GM12878 (cell line): ENCODE results near the gene ZNF280C. TPM values are rescaled to one million over a fixed set of nuclear protein-coding genes. Genes with fewer than 3 reads are reported as not detected.
"Not testable (repeated sequence)": the region's sequence is repeated elsewhere in the genome, so short reads cannot be mapped to it uniquely, and the experiment has no call there.

Experiments
- ATAC-seq: fragments of 200-7000 bp; cut with Tn5 transposase; 3 replicates; pipeline ENCODE4 v1.9.1; 2020; ENCODE audit warnings: mild to moderate bottlenecking, moderate library complexity
- BruUV-seq: library from RNA; stranded (reverse); fragments of 400-500 nt; replicated peaks from 2 replicates; lab custom pipeline; 2021; lab: Mats Ljungman, UMichigan
- CTCF ChIA-PET: fragments of 300-600 bp; sonication (Branson Sonifier 250); formaldehyde crosslinking; extraction: SDS; loops from one replicate; lab custom pipeline; 2021; ENCODE audit warnings: inconsistent platforms; lab: Yijun Ruan, JAX
- POLR2A ChIA-PET: fragments of 350-600 bp; formaldehyde crosslinking; extraction: SDS; loops from one replicate; lab custom pipeline; 2021; ENCODE audit warnings: inconsistent platforms; lab: Charles Lee
- RAD21 ChIA-PET: fragments of 300-600 bp; sonication (Branson Sonifier 250); formaldehyde crosslinking; loops from one replicate; lab custom pipeline; 2023; ENCODE audit warnings: antibody characterized with exemption; ENCODE audit not compliant: unreplicated experiment; lab: Charles Lee
- SMC1A ChIA-PET: fragments of 300-600 bp; sonication (Branson Sonifier 250); formaldehyde crosslinking; loops from one replicate; lab custom pipeline; 2023; ENCODE audit not compliant: unreplicated experiment, uncharacterized antibody; lab: Charles Lee
- DNase-seq: peaks from one replicate; pipeline ENCODE4 v3.0.0-alpha.2; 2011; ENCODE audit warnings: low read depth, low spot score
- FAIRE-seq: peaks from 3 replicates; lab custom pipeline; 2011; peaks lifted over from hg19 to GRCh38; lab: Jason Lieb, UNC
- H2AFZ ChIP-seq: 2 replicates; pipeline ENCODE4 v1.6.0; 2011; ENCODE audit warnings: low read depth, low read length, control low read depth; ENCODE audit not compliant: control insufficient read depth
- H3K27ac ChIP-seq: 2 replicates; pipeline ENCODE4 v1.5.1; 2011; ENCODE audit warnings: control low read depth; ENCODE audit not compliant: control insufficient read depth, insufficient read depth
- H3K27me3 ChIP-seq, 2 experiments: replicated peaks in 1 of 2; 2 replicates each; pipeline versions ENCODE4 v1.6.0 to v1.6.1; 2011; ENCODE audit warnings: low read length in 1 of 2; ENCODE audit not compliant: control insufficient read depth in 2 of 2, insufficient read depth in 2 of 2
- H3K36me3 ChIP-seq, 2 experiments: 2 replicates each; pipeline ENCODE4 v1.5.1; 2011; ENCODE audit warnings: low read length in 1 of 2; ENCODE audit not compliant: control insufficient read depth in 2 of 2, insufficient read depth in 2 of 2
- H3K4me1 ChIP-seq: 2 replicates; pipeline ENCODE4 v1.6.1; 2011; ENCODE audit warnings: mild to moderate bottlenecking, low read length, moderate library complexity, mixed read lengths; ENCODE audit not compliant: control insufficient read depth, insufficient read depth
- H3K4me2 ChIP-seq: 2 replicates; pipeline ENCODE4 v1.6.0; 2011; ENCODE audit warnings: control low read depth; ENCODE audit not compliant: control insufficient read depth, insufficient read depth
- H3K4me3 ChIP-seq: fragments of 200-600 bp; sonication (generic); 2 replicates; pipeline ENCODE4 v1.5.1; 2016
- H3K79me2 ChIP-seq: 2 replicates; pipeline ENCODE4 v1.6.0; 2011; ENCODE audit warnings: low read length; ENCODE audit not compliant: control insufficient read depth, insufficient read depth
- H3K9ac ChIP-seq: 2 replicates; pipeline ENCODE4 v1.8.0; 2011; ENCODE audit warnings: low read length, control low read depth, mixed read lengths; ENCODE audit not compliant: control insufficient read depth, insufficient read depth
- H3K9me3 ChIP-seq: replicated peaks from 3 replicates; pipeline ENCODE4 v1.5.1; 2011; ENCODE audit warnings: mild to moderate bottlenecking, low read length; ENCODE audit not compliant: control insufficient read depth, insufficient read depth
- H4K20me1 ChIP-seq: 2 replicates; pipeline ENCODE4 v1.6.0; 2011; ENCODE audit not compliant: control insufficient read depth, insufficient read depth
- CBX5 ChIP-seq: sonication (generic); IDR thresholded peaks from 2 replicates; pipeline ENCODE4 v1.6.1; 2016; ENCODE audit warnings: low read depth, moderate library complexity, mild to moderate bottlenecking, inconsistent platforms
- PAX5 ChIP-seq: IDR thresholded peaks from 2 replicates; pipeline ENCODE4 v1.6.1; 2011; ENCODE audit warnings: low read depth, low read length, borderline replicate concordance
- WGBS: methylation state at CpG from one replicate; pipeline ENCODE4 v1.1.6; 2016; ENCODE audit warnings: low lambda C conversion rate; ENCODE audit not compliant: insufficient replicate concordance, insufficient coverage; ENCODE audit errors: missing lambda C conversion rate; 5-methylcytosine and 5-hydroxymethylcytosine counted together
- in situ Hi-C: fragments of 300-500 bp; cut with MboI; formaldehyde crosslinking; loops from 9 replicates; pipeline ENCODE4 v1.14.3; 2018; ENCODE audit warnings: mixed read lengths
- intact Hi-C: fragments of 100-400 bp; cut with micrococcal nuclease; formaldehyde crosslinking; loops from one replicate; pipeline ENCODE4 v1.14.2; 2022; ENCODE audit not compliant: unreplicated experiment
- polyA plus RNA-seq, 11 experiments: library from polyadenylated mRNA; depleted of rRNA in 4 of 11; unstranded in 6 of 11; stranded (reverse) in 5 of 11; fragments of >200 nt; fragmentation: Nextera tagmentation in 4 of 11; fragmentation: Illumina TruSeq in 1 of 11; extraction: Ambion mirVana in 4 of 11; extraction: Trizol in 1 of 11; gene quantifications; 1 replicate in 1 of 11; 2 replicates in 10 of 11; pipeline versions ENCODE4 v1.2.1 to v1.2.3, GENCODE V29; 2011 to 2016; ENCODE audit warnings: inconsistent platforms in 2 of 11, missing spikeins in 2 of 11, low read depth in 1 of 11
- total RNA-seq, 4 experiments: library from RNA; depleted of rRNA in 3 of 4; stranded (reverse); fragments of >200 nt in 3 of 4; fragmentation: Illumina TruSeq in 1 of 4; extraction: Trizol in 1 of 4; gene quantifications; 2 replicates each; pipeline versions ENCODE4 v1.2.1 to v1.2.3, GENCODE V29; 2013 to 2021

The ZNF280C gene
- total and polyA plus RNA-seq, 10 of the 15 experiments (the other 5 are each of a cell fraction or from before 2014, with no cell fraction given) = 0.82 to 8.8 (median 5.7) TPM

GRCh38 chrX:130269391-130269790, 692 bp upstream of the ZNF280C start:
- ATAC-seq, POLR2A ChIA-PET, H3K9ac ChIP-seq, SMC1A ChIA-PET, H3K9me3 ChIP-seq, CTCF ChIA-PET, DNase-seq, BruUV-seq: not testable (repeated sequence)
- 0 out of 2 replicates have a peak, but pooled peaks have one; percentile 9 for TF ChIP-seq CBX5
- TF ChIP-seq, all 136 proteins: peak for 1; not testable (repeated sequence) for 135
- H3K4me1 ChIP-seq, H2AFZ ChIP-seq, H3K27ac ChIP-seq, H3K4me2 ChIP-seq, RAD21 ChIA-PET, H3K27me3 ChIP-seq, in situ Hi-C loops, H3K36me3 ChIP-seq, FAIRE-seq, H4K20me1 ChIP-seq, H3K4me3 ChIP-seq: not testable (repeated sequence)
- H3K79me2 ChIP-seq = peaks cover 23% of the 10 kb centered on the region
- intact Hi-C loops = loop anchor here (5.0 to 10.0 kb wide), 2 partner anchors 185 to 633 kb away; partner anchors contain the start of gene ENOX2
- WGBS = 85% methylated on average over 12 of the region's 12 CpGs

GRCh38 chrX:130267956-130268448, 697 bp downstream of the ZNF280C start:
- no peak for TF ChIP-seq PAX5
- ATAC-seq (peak; percentile 37), DNase-seq (no peak), FAIRE-seq (no peak)
- RAD21 ChIA-PET = no interaction called here
- in situ Hi-C loops (no loop called here), intact Hi-C loops (loop anchor here (5.0 to 10.0 kb wide), 2 partner anchors 183 to 634 kb away; partner anchors contain the start of gene ENOX2)
- Histone ChIP-seq H3K9me3 (no peaks in the 10 kb centered on the region), H3K27me3 (no peaks in the 10 kb centered on the region), H3K79me2 (peaks cover 23% of the 10 kb centered on the region), H3K36me3 (no peaks in the 10 kb centered on the region), H3K4me1 (no peaks in the 10 kb centered on the region), H3K4me2 (peak overlapping the region; percentile 75), H4K20me1 (no peaks in the 10 kb centered on the region), H3K27ac (peak overlapping the region; percentile 75), H3K9ac (peak overlapping the region; percentile 75), H2AFZ (peak overlapping the region; percentile 7; the same call in 1 of the 2 replicates), H3K4me3 (peak overlapping the region; percentile 66)
- CTCF ChIA-PET = no interaction called here
- WGBS = 26% methylated on average over 13 of the region's 13 CpGs
- SMC1A ChIA-PET = no interaction called here
- BruUV-seq = no TSS peak
- POLR2A ChIA-PET = interaction anchor here (1.1 kb wide), 1 partner anchor 94 kb away, joined by 5 read pairs; no protein-coding TSS in a partner anchor
